Activated CD4-positive, alpha-beta T cell treated with anti-CD3 and anti-CD28 coated beads, Interleukin-2, amount 10 ng/mL, durations not matched to agents 24 days and 14 days (primary cell): Measurements from ENCODE around the gene P2RX4. TPM values are rescaled to one million over a fixed set of nuclear protein-coding genes. Genes with fewer than 3 reads are reported as not detected.
A peak's percentile ranks its signal among the peaks of the same experiment; 100 is the strongest.
"Not testable (repeated sequence)": the region's sequence is repeated elsewhere in the genome, so short reads cannot be mapped to it uniquely, and the experiment has no call there.

Experiments
- DNase-seq: peaks from one replicate; pipeline ENCODE4 v3.0.0; 2022
- H3K27ac Mint-ChIP-seq: one replicate; pipeline ENCODE4 v1.8.0; 2022; ENCODE audit warnings: mild to moderate bottlenecking, mixed read lengths
- H3K27me3 Mint-ChIP-seq: one replicate; pipeline ENCODE4 v1.8.0; 2022; ENCODE audit warnings: mixed read lengths
- H3K36me3 Mint-ChIP-seq: one replicate; pipeline ENCODE4 v1.8.0; 2022; ENCODE audit warnings: low read depth, mild to moderate bottlenecking, mixed read lengths
- H3K4me1 Mint-ChIP-seq: one replicate; pipeline ENCODE4 v1.8.0; 2021; ENCODE audit warnings: mixed read lengths
- H3K4me3 Mint-ChIP-seq: one replicate; pipeline ENCODE4 v1.8.0; 2022; ENCODE audit warnings: mild to moderate bottlenecking, moderate library complexity, mixed read lengths
- H3K9me3 Mint-ChIP-seq: one replicate; pipeline ENCODE4 v1.8.0; 2021; ENCODE audit warnings: mixed read lengths
- intact Hi-C: fragments of 100-400 bp; cut with micrococcal nuclease; formaldehyde crosslinking; loops from one replicate; pipeline ENCODE4 v1.15.1; 2023
- total RNA-seq: library from RNA; stranded (reverse); gene quantifications from 2 replicates; pipeline ENCODE4 v1.2.3, GENCODE V29; 2022

Gene P2RX4
- total RNA-seq, 1 donor from 2014 or later, result 20.9 TPM

DNA sequence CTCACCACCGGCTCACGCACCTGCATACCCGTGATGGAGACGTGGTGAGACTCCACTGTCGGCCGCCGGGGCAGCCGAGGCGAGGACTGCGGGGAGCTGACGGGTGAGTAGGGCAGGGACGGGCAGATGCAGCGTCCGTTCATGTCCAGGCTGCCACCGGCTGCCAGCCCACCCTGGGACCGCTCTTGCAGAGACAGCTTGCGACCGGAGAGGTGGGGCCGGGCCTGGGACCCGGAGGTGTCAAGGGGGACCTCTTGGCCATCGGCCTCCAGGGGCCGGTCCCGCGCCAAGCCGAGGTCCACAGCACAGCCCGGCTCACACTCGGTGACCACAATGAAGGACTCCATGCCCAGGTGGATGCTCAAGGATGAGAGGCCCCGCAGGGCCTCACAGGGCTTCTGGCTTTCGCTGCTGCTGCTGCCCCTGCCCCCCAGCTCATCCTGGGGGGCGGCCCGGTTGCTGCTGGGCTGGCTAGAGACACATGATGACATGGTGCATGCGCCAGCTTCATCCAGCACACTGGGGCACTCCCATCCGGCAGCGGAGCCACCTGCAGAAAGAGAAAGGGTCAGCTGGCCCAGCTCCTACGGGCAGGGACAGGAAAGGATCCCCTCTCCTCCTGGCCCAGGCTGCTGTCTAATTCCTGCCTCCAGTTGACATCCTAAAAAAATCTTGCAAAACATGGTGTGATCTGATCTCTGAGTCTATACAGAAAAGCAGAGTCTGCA, 64.3 kb downstream of the P2RX4 start:
- H3K36me3 Mint-ChIP-seq, result peaks cover 42% of the 10 kb centered on the region
- DNase-seq, result no peak
- H3K27me3 Mint-ChIP-seq, result no peaks in the 10 kb centered on the region
- intact Hi-C loops, result no loop called here
- H3K9me3 Mint-ChIP-seq, result no peaks in the 10 kb centered on the region
- H3K4me1 Mint-ChIP-seq, result peaks cover 10% of the 10 kb centered on the region
- H3K4me3 Mint-ChIP-seq, result no peak overlapping the region
- H3K27ac Mint-ChIP-seq, result no peak overlapping the region

- no peak for DNase-seq
- intact Hi-C loops, result no loop called here
- H3K9me3 Mint-ChIP-seq, result no peaks in the 10 kb centered on the region
- H3K4me1 Mint-ChIP-seq, result peaks cover 8% of the 10 kb centered on the region
- no peak overlapping the region for H3K4me3 Mint-ChIP-seq
- peak overlapping the region; percentile 5 for H3K27ac Mint-ChIP-seq
- H3K27me3 Mint-ChIP-seq, result no peaks in the 10 kb centered on the region
- H3K36me3 Mint-ChIP-seq, result peaks cover 30% of the 10 kb centered on the region
Measured at GRCh38 chr12:121277374-121277759, 67.4 kb downstream of the P2RX4 start.

- H3K27ac Mint-ChIP-seq, result no peak overlapping the region
- intact Hi-C loops, result no loop called here
- H3K27me3 Mint-ChIP-seq, result no peaks in the 10 kb centered on the region
- H3K36me3 Mint-ChIP-seq, result peaks cover 24% of the 10 kb centered on the region
- DNase-seq, result no peak
- H3K9me3 Mint-ChIP-seq, result no peaks in the 10 kb centered on the region
- peaks cover 8% of the 10 kb centered on the region for H3K4me1 Mint-ChIP-seq
- H3K4me3 Mint-ChIP-seq, result no peak overlapping the region
Measured at GRCh38 chr12:121278169-121279070, 68.5 kb downstream of the P2RX4 start.

DNA sequence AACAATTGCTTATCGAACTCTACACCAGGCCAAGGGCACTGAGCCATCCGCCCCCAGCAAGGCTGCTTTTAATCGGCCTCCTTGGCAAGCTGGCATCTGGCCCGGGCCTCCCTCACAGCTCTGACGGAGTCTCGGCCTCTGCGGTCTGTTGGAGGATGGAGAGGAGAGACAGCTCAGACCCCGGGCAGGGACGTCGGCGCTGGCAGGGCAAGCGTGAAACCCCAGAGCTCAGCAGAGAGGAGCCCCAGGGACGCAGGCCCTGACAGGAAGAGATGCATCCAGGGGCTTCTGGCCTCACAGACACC, 69.1 kb downstream of the P2RX4 start:
- intact Hi-C loops, result no loop called here
- no peak for DNase-seq
- no peak overlapping the region for H3K4me3 Mint-ChIP-seq
- H3K9me3 Mint-ChIP-seq, result no peaks in the 10 kb centered on the region
- no peaks in the 10 kb centered on the region for H3K27me3 Mint-ChIP-seq
- peaks cover 20% of the 10 kb centered on the region for H3K36me3 Mint-ChIP-seq
- peaks cover 8% of the 10 kb centered on the region for H3K4me1 Mint-ChIP-seq
- no peak overlapping the region for H3K27ac Mint-ChIP-seq

DNA sequence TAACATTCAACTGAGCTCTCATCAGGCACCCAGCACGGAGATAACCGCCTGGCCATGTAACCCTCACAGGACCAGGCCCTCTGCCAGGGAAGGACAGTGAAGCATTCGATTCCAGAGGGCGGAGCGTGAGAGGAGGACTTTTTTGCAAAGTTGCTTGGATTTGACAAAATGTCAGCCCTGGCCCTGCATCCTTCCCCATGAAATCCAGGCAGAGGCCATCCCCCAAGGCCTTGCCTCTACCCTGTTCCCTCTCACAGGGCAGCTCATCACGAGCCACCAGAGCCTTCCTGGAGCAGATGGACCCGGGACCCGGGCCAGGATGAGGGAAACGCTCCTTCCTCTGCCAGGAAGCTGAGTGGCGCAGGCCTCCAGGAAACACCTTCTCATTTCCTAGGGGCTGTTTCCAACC, 69.6 kb downstream of the P2RX4 start:
- peaks cover 8% of the 10 kb centered on the region for H3K4me1 Mint-ChIP-seq
- H3K36me3 Mint-ChIP-seq, result peaks cover 20% of the 10 kb centered on the region
- H3K27ac Mint-ChIP-seq, result no peak overlapping the region
- no peaks in the 10 kb centered on the region for H3K9me3 Mint-ChIP-seq
- intact Hi-C loops, result no loop called here
- no peaks in the 10 kb centered on the region for H3K27me3 Mint-ChIP-seq
- H3K4me3 Mint-ChIP-seq, result no peak overlapping the region
- DNase-seq, result no peak

GRCh38 chr12:121280531-121280930, 70.6 kb downstream of the P2RX4 start:
- H3K4me1 Mint-ChIP-seq, H3K9me3 Mint-ChIP-seq, H3K4me3 Mint-ChIP-seq, H3K27me3 Mint-ChIP-seq, intact Hi-C loops, H3K27ac Mint-ChIP-seq, DNase-seq: not testable (repeated sequence)
- peaks cover 18% of the 10 kb centered on the region for H3K36me3 Mint-ChIP-seq

- peaks cover 18% of the 10 kb centered on the region for H3K36me3 Mint-ChIP-seq
- DNase-seq, H3K4me1 Mint-ChIP-seq, H3K27me3 Mint-ChIP-seq, intact Hi-C loops, H3K4me3 Mint-ChIP-seq, H3K9me3 Mint-ChIP-seq, H3K27ac Mint-ChIP-seq: not testable (repeated sequence)
Measured at GRCh38 chr12:121281116-121281515, 71.2 kb downstream of the P2RX4 start.

DNA sequence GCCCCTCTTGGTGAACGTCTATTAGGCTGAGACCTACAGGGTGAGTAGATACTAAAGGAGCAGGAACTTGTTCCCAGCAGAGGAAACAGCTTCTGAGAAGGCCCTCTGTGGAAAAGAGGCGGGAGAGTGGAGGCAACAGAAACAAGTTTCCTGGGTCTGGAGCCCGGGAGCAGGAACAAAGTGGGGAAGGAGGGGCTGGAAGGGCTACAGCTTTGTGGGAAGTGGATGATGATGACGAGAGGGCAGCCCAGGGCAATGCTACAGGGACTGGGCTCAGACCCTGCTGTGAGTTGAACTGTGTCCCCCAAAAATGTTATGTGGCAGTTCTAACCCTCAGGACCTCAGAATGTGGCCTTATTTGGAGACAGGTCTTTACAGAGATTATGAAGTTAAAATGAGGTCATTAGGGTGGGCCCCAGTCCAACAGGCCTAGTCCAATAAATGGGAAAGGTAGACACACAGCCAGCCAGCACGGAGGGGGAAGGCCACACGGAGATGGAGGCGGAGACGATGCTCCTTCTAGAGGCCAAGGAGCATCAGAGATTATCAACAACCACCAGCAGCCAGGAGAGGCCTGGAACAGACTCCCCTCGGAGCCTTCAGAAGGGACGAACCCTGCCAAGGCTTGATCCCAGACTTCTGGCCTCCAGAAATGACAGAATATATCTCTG, 72.3 kb downstream of the P2RX4 start:
- intact Hi-C loops, result no loop called here
- Mint-ChIP-seq H3K4me1 (peaks cover 2% of the 10 kb centered on the region), H3K4me3 (no peak overlapping the region), H3K9me3 (no peaks in the 10 kb centered on the region), H3K27me3 (no peaks in the 10 kb centered on the region), H3K36me3 (peaks cover 17% of the 10 kb centered on the region), H3K27ac (no peak overlapping the region)
- DNase-seq, result no peak

GRCh38 chr12:121282910-121283309, 73.0 kb downstream of the P2RX4 start:
- DNase-seq, H3K4me1 Mint-ChIP-seq, intact Hi-C loops, H3K27ac Mint-ChIP-seq, H3K27me3 Mint-ChIP-seq, H3K4me3 Mint-ChIP-seq, H3K9me3 Mint-ChIP-seq: not testable (repeated sequence)
- peaks cover 13% of the 10 kb centered on the region for H3K36me3 Mint-ChIP-seq

DNA sequence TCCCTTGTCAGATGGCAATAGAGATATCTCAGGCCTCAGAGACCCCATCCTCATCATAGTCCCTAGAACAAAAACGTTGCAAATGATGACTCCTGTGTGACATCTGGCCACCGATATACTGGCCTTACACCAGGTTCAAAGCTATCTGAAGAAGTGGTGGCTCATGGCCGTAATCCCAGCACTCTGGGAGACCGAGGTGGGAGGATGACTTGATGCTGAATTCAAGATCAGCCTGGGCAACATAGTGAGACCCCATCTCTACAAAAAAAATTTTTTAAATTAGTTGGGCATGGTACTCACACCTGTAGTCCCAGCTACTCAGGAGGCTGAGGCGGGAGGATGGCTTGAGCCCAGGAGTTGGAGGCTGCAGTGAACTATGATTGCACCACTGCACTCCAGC, 73.5 kb downstream of the P2RX4 start:
- Mint-ChIP-seq H3K36me3 (peaks cover 12% of the 10 kb centered on the region), H3K9me3 (no peaks in the 10 kb centered on the region), H3K4me3 (no peak overlapping the region), H3K4me1 (peaks cover 2% of the 10 kb centered on the region), H3K27me3 (no peaks in the 10 kb centered on the region), H3K27ac (no peak overlapping the region)
- intact Hi-C loops, result no loop called here
- DNase-seq, result no peak

Other genes starting within 250 kb of the P2RX4 start
- not detected in 2 replicates for gene HNF1A, start 231.6 kb upstream of the P2RX4 start, total RNA-seq
- 32.5 and 35.3 TPM in 2 replicates for gene C12orf43, start 193.6 kb upstream of the P2RX4 start, total RNA-seq
- 2.9 and 3.0 TPM in 2 replicates for gene OASL, start 170.9 kb upstream of the P2RX4 start, total RNA-seq
- 6.2 and 7.0 TPM in 2 replicates for gene P2RX7, start 77.3 kb upstream of the P2RX4 start, total RNA-seq
- 37.4 and 38.2 TPM in 2 replicates for gene CAMKK2, start 86.6 kb downstream of the P2RX4 start, total RNA-seq
- gene ANAPC5, start 142.3 kb downstream of the P2RX4 start, total RNA-seq, result 151 and 154 TPM in 2 replicates
- 79.5 and 84.1 TPM in 2 replicates for gene RNF34, start 190.0 kb downstream of the P2RX4 start, total RNA-seq